ENCODE measurements around the gene SERPINE1. TPM values are rescaled to one million over a fixed set of nuclear protein-coding genes. Genes with fewer than 3 reads are reported as not detected.
A peak's percentile ranks its signal among the peaks of the same experiment; 100 is the strongest.

The SERPINE1 gene
- total and polyA plus RNA-seq, 2 of the 13 experiments (the other 11 are each of a cell fraction or from before 2014, with no cell fraction given), result 21.2 to 1,576 TPM

DNA sequence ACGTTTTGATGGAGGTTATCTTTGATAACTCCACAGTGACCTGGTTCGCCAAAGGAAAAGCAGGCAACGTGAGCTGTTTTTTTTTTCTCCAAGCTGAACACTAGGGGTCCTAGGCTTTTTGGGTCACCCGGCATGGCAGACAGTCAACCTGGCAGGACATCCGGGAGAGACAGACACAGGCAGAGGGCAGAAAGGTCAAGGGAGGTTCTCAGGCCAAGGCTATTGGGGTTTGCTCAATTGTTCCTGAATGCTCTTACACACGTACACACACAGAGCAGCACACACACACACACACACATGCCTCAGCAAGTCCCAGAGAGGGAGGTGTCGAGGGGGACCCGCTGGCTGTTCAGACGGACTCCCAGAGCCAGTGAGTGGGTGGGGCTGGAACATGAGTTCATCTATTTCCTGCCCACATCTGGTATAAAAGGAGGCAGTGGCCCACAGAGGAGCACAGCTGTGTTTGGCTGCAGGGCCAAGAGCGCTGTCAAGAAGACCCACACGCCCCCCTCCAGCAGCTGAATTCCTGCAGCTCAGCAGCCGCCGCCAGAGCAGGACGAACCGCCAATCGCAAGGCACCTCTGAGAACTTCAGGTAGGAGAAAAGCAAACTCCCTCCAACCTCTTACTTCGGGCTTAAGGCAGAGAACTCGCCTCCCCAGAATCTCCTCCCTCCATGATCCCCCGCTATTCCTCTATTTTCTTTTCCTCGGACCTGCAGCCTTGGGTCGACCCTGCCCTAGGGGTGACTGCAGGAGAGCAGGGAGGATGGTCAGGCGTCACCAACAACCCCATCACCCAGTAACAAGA is at the start of gene SERPINE1 (continued):
- TF ChIP-seq MIXL1 (CRISPR knock-in tag; IDR thresholded peaks at IDR 0.05) (no peak; the same call in 1 of the 2 replicates), FOXK2 (IDR thresholded peaks at IDR 0.05) (peak; percentile 81; the same call in 1 of the 2 replicates), MED1 (CRISPR knock-in tag; IDR thresholded peaks at IDR 0.05) (peak; percentile 97), AGO2 (optimal IDR thresholded peaks at IDR 0.05; ENCODE audit: low read depth, low read length) (no peak), TCF12 (IDR thresholded peaks at IDR 0.05) (no peak), TCF12 (CRISPR knock-in tag; IDR thresholded peaks at IDR 0.05) (peak; percentile 97), ELF1 (CRISPR knock-in tag; IDR thresholded peaks at IDR 0.05) (peak; percentile 43; the same call in 1 of the 2 replicates), TAF15 (IDR thresholded peaks at IDR 0.05; ENCODE audit: low read depth, low read length, poor library complexity, severe bottlenecking) (no peak), ZNF775 (CRISPR knock-in tag; IDR thresholded peaks at IDR 0.05; ENCODE audit: borderline replicate concordance) (no peak), MAFG (CRISPR knock-in tag; IDR thresholded peaks at IDR 0.05) (no peak), JUN (CRISPR knock-in tag; IDR thresholded peaks at IDR 0.05) (peak; percentile 58; the same call in 1 of the 2 replicates), CCDC6 (CRISPR knock-in tag; IDR thresholded peaks at IDR 0.05) (no peak; the same call in 1 of the 2 replicates), ZBTB7A (CRISPR knock-in tag; IDR thresholded peaks at IDR 0.05) (peak; percentile 82; the same call in 1 of the 2 replicates), TBX3 (IDR thresholded peaks at IDR 0.05; ENCODE audit: borderline replicate concordance) (peak; percentile 74)
- TF ChIP-seq, protein P1, sequence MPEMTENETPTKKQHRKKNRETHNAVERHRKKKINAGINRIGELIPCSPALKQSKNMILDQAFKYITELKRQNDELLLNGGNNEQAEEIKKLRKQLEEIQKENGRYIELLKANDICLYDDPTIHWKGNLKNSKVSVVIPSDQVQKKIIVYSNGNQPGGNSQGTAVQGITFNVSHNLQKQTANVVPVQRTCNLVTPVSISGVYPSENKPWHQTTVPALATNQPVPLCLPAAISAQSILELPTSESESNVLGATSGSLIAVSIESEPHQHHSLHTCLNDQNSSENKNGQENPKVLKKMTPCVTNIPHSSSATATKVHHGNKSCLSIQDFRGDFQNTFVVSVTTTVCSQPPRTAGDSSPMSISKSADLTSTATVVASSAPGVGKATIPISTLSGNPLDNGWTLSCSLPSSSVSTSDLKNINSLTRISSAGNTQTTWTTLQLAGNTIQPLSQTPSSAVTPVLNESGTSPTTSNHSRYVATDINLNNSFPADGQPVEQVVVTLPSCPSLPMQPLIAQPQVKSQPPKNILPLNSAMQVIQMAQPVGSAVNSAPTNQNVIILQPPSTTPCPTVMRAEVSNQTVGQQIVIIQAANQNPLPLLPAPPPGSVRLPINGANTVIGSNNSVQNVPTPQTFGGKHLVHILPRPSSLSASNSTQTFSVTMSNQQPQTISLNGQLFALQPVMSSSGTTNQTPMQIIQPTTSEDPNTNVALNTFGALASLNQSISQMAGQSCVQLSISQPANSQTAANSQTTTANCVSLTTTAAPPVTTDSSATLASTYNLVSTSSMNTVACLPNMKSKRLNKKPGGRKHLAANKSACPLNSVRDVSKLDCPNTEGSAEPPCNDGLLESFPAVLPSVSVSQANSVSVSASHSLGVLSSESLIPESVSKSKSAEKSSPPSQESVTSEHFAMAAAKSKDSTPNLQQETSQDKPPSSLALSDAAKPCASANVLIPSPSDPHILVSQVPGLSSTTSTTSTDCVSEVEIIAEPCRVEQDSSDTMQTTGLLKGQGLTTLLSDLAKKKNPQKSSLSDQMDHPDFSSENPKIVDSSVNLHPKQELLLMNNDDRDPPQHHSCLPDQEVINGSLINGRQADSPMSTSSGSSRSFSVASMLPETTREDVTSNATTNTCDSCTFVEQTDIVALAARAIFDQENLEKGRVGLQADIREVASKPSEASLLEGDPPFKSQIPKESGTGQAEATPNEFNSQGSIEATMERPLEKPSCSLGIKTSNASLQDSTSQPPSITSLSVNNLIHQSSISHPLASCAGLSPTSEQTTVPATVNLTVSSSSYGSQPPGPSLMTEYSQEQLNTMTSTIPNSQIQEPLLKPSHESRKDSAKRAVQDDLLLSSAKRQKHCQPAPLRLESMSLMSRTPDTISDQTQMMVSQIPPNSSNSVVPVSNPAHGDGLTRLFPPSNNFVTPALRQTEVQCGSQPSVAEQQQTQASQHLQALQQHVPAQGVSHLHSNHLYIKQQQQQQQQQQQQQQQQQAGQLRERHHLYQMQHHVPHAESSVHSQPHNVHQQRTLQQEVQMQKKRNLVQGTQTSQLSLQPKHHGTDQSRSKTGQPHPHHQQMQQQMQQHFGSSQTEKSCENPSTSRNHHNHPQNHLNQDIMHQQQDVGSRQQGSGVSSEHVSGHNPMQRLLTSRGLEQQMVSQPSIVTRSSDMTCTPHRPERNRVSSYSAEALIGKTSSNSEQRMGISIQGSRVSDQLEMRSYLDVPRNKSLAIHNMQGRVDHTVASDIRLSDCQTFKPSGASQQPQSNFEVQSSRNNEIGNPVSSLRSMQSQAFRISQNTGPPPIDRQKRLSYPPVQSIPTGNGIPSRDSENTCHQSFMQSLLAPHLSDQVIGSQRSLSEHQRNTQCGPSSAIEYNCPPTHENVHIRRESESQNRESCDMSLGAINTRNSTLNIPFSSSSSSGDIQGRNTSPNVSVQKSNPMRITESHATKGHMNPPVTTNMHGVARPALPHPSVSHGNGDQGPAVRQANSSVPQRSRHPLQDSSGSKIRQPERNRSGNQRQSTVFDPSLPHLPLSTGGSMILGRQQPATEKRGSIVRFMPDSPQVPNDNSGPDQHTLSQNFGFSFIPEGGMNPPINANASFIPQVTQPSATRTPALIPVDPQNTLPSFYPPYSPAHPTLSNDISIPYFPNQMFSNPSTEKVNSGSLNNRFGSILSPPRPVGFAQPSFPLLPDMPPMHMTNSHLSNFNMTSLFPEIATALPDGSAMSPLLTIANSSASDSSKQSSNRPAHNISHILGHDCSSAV (CRISPR knock-in tag; IDR thresholded peaks at IDR 0.05; ENCODE audit: borderline replicate concordance), result no peak
- TF ChIP-seq, protein P2, sequence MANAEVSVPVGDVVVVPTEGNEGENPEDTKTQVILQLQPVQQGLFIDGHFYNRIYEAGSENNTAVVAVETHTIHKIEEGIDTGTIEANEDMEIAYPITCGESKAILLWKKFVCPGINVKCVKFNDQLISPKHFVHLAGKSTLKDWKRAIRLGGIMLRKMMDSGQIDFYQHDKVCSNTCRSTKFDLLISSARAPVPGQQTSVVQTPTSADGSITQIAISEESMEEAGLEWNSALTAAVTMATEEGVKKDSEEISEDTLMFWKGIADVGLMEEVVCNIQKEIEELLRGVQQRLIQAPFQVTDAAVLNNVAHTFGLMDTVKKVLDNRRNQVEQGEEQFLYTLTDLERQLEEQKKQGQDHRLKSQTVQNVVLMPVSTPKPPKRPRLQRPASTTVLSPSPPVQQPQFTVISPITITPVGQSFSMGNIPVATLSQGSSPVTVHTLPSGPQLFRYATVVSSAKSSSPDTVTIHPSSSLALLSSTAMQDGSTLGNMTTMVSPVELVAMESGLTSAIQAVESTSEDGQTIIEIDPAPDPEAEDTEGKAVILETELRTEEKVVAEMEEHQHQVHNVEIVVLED (CRISPR knock-in tag; IDR thresholded peaks at IDR 0.05; ENCODE audit: borderline replicate concordance), result peak; percentile 56; the same call in 1 of the 2 replicates
- TF ChIP-seq, protein P3, sequence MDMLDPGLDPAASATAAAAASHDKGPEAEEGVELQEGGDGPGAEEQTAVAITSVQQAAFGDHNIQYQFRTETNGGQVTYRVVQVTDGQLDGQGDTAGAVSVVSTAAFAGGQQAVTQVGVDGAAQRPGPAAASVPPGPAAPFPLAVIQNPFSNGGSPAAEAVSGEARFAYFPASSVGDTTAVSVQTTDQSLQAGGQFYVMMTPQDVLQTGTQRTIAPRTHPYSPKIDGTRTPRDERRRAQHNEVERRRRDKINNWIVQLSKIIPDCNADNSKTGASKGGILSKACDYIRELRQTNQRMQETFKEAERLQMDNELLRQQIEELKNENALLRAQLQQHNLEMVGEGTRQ (IDR thresholded peaks at IDR 0.05; ENCODE audit: low read depth, low read length), result no peak
- TF ChIP-seq, protein P3 (CRISPR knock-in tag; IDR thresholded peaks at IDR 0.05; ENCODE audit: borderline replicate concordance), result peak; percentile 79; the same call in 1 of the 2 replicates

Data from HepG2 (cell line).